Activated B cell treated with CpG ODN at 0.5 μM for 24 hours (primary cell): ENCODE measurements around the gene SPATA6. TPM values are rescaled to one million over a fixed set of nuclear protein-coding genes. Genes with fewer than 3 reads are reported as not detected.
"Not testable (repeated sequence)": the region's sequence is repeated elsewhere in the genome, so short reads cannot be mapped to it uniquely, and the experiment has no call there.

Experiments used
- ATAC-seq: fragments of 200-7000 bp; cut with Tn5 transposase; one replicate; pipeline ENCODE4 v1.10.0; 2021; ENCODE audit warnings: low read depth, mild to moderate bottlenecking, moderate library complexity
- CTCF ChIA-PET: fragments of 350-600 bp; sonication (Branson Sonifier 250); formaldehyde crosslinking; loops from one replicate; lab custom pipeline; 2021; ENCODE audit warnings: antibody characterized with exemption; lab: Charles Lee
- POLR2A ChIA-PET: fragments of 350-600 bp; sonication (Branson Sonifier 250); formaldehyde crosslinking; loops from one replicate; lab custom pipeline; 2021; ENCODE audit warnings: antibody characterized with exemption; lab: Charles Lee
- DNase-seq: peaks from one replicate; pipeline ENCODE4 v3.0.0; 2022
- H3K27ac Mint-ChIP-seq: one replicate; pipeline ENCODE4 v1.8.0; 2020; ENCODE audit warnings: mixed read lengths
- H3K27me3 Mint-ChIP-seq: one replicate; pipeline ENCODE4 v1.8.0; 2021; ENCODE audit warnings: mixed read lengths
- H3K36me3 Mint-ChIP-seq: one replicate; pipeline ENCODE4 v1.8.0; 2021; ENCODE audit warnings: low read depth, mixed read lengths
- H3K4me1 Mint-ChIP-seq: one replicate; pipeline ENCODE4 v1.8.0; 2021; ENCODE audit warnings: mixed read lengths
- H3K4me3 Mint-ChIP-seq: one replicate; pipeline ENCODE4 v1.8.0; 2020; ENCODE audit warnings: mild to moderate bottlenecking, mixed read lengths
- H3K9me3 Mint-ChIP-seq: one replicate; pipeline ENCODE4 v1.8.0; 2020; ENCODE audit warnings: mixed read lengths
- intact Hi-C: fragments of 100-400 bp; cut with micrococcal nuclease; formaldehyde crosslinking; loops from one replicate; pipeline ENCODE4 v1.15.1; 2024
- total RNA-seq: library from RNA; stranded (reverse); gene quantifications from 2 replicates; pipeline ENCODE4 v1.2.3, GENCODE V29; 2022
- TF ChIP-seq, protein P1 (sequence below): fragments of 200-600 bp; IDR thresholded peaks from one replicate; pipeline ENCODE4 v1.8.0; 2022; ENCODE audit warnings: antibody characterized with exemption, mild to moderate bottlenecking

Gene SPATA6
- total RNA-seq, 1 donor from 2014 or later = 4.2 TPM

DNA sequence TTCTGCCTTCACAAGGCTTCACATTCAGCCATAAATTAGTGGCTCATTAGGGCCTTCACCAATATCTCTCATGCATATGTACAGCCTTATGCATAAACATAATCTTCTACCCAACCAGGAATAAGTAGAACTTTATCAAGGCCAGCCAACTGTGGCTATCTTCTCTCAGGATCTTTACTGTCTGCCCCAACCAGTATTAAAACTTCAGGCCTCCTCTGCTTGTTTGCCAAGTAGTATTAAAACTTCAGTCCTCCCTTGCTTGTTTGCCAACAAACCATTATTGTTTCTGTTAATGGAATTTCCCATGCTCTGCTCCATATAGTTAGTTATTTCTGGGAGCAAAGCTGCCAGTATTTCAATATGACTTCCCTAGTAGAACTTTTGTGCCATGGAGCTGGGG, 169.4 kb downstream of the SPATA6 start:
- no peak for DNase-seq
- no peaks in the 10 kb centered on the region for H3K4me1 Mint-ChIP-seq
- ATAC-seq = no peak
- ChIA-PET POLR2A (no interaction called here), CTCF (no interaction called here)
- TF ChIP-seq, protein P1, sequence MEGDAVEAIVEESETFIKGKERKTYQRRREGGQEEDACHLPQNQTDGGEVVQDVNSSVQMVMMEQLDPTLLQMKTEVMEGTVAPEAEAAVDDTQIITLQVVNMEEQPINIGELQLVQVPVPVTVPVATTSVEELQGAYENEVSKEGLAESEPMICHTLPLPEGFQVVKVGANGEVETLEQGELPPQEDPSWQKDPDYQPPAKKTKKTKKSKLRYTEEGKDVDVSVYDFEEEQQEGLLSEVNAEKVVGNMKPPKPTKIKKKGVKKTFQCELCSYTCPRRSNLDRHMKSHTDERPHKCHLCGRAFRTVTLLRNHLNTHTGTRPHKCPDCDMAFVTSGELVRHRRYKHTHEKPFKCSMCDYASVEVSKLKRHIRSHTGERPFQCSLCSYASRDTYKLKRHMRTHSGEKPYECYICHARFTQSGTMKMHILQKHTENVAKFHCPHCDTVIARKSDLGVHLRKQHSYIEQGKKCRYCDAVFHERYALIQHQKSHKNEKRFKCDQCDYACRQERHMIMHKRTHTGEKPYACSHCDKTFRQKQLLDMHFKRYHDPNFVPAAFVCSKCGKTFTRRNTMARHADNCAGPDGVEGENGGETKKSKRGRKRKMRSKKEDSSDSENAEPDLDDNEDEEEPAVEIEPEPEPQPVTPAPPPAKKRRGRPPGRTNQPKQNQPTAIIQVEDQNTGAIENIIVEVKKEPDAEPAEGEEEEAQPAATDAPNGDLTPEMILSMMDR = no peak
- intact Hi-C loops = no loop called here
- no peak overlapping the region for H3K4me3 Mint-ChIP-seq
- no peak overlapping the region for H3K27ac Mint-ChIP-seq
- H3K9me3 Mint-ChIP-seq = peaks cover 6% of the 10 kb centered on the region
- H3K36me3 Mint-ChIP-seq = no peaks in the 10 kb centered on the region
- H3K27me3 Mint-ChIP-seq = no peaks in the 10 kb centered on the region

- DNase-seq = no peak
- no peaks in the 10 kb centered on the region for H3K4me1 Mint-ChIP-seq
- no peaks in the 10 kb centered on the region for H3K9me3 Mint-ChIP-seq
- intact Hi-C loops = no loop called here
- TF ChIP-seq, protein P1 = no peak
- ChIA-PET CTCF (no interaction called here), POLR2A (no interaction called here)
- no peaks in the 10 kb centered on the region for H3K27me3 Mint-ChIP-seq
- no peak overlapping the region for H3K4me3 Mint-ChIP-seq
- ATAC-seq = no peak
- no peaks in the 10 kb centered on the region for H3K36me3 Mint-ChIP-seq
- no peak overlapping the region for H3K27ac Mint-ChIP-seq
These were observed 177.3 kb downstream of the SPATA6 start for GRCh38 chr1:48294656-48295055.

GRCh38 chr1:48294094-48294493, 177.9 kb downstream of the SPATA6 start:
- H3K36me3 Mint-ChIP-seq, ATAC-seq, H3K27me3 Mint-ChIP-seq, POLR2A ChIA-PET, CTCF ChIA-PET, H3K4me3 Mint-ChIP-seq, H3K4me1 Mint-ChIP-seq, DNase-seq, H3K9me3 Mint-ChIP-seq, intact Hi-C loops, H3K27ac Mint-ChIP-seq: not testable (repeated sequence)

DNA sequence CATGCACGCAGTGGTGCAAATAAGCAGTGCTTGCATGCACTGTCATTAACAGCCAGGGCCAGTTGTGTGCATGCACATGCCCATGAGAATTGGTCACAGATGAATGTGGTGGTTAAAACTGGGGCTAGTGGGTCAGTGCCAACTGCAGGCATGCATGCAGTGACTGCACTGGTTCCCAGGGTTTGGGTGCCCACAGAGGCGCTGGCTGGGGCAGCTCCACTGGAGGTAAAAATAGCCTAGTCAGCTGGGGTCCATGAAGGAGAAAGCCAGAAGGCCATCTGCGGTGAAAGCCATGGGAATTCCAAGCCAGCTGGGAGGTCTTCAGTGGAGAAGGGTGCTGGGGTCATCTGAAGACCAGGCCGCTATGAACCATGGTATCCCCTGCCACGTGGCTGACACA, 179.3 kb downstream of the SPATA6 start:
- H3K4me1 Mint-ChIP-seq = no peaks in the 10 kb centered on the region
- TF ChIP-seq, protein P1 = no peak
- no peaks in the 10 kb centered on the region for H3K9me3 Mint-ChIP-seq
- H3K27me3 Mint-ChIP-seq = no peaks in the 10 kb centered on the region
- ATAC-seq = no peak
- intact Hi-C loops = no loop called here
- CTCF ChIA-PET = no interaction called here
- no peak for DNase-seq
- H3K27ac Mint-ChIP-seq = no peak overlapping the region
- POLR2A ChIA-PET = no interaction called here
- H3K36me3 Mint-ChIP-seq = no peaks in the 10 kb centered on the region
- H3K4me3 Mint-ChIP-seq = no peak overlapping the region

DNA sequence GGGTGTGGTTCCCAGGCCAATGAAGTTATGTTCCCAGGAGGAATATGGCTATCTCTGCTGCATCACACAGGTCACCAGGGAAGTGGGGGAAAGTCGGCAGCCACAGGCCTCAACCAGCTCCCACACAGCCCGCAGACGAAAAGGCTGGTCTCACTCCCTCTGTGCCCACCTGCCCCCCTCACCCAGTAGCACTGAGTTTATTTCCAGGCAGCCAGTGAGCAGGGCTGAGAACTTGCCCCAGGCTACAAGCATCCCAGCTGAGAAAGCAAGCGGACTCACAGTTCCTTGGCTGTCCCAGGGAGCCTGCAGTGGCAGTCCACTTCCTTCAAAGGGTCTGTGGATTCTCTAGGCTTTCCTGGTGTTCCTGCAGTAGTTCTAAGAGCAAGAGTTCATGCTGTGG, 180.6 kb downstream of the SPATA6 start:
- H3K27me3 Mint-ChIP-seq = no peaks in the 10 kb centered on the region
- H3K9me3 Mint-ChIP-seq = no peaks in the 10 kb centered on the region
- no peaks in the 10 kb centered on the region for H3K4me1 Mint-ChIP-seq
- intact Hi-C loops = no loop called here
- TF ChIP-seq, protein P1 = no peak
- H3K4me3 Mint-ChIP-seq = no peak overlapping the region
- CTCF ChIA-PET = no interaction called here
- no peak for ATAC-seq
- H3K27ac Mint-ChIP-seq = no peak overlapping the region
- H3K36me3 Mint-ChIP-seq = no peaks in the 10 kb centered on the region
- POLR2A ChIA-PET = no interaction called here
- no peak for DNase-seq

DNA sequence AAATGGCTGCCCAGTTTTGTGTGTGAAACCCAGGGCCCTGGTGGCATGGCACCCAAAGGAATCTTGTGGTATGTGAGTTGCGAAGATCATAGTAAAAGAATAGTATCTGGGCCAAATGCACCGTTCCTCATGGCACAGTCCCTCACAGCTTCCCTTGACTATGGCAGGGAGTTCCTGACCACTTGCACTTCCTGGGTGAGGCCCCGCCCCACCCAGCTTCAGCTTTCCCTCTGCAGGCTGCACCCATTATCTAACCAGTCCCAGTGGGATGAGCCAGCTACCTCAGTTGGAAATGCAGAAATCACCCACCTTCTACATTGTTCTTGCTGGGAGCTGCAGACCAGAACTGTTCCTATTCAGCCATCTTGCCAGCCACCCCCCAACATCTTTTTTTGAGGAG, 186.5 kb downstream of the SPATA6 start:
- peaks cover 3% of the 10 kb centered on the region for H3K9me3 Mint-ChIP-seq
- ATAC-seq (no peak), DNase-seq (no peak)
- ChIA-PET POLR2A (no interaction called here), CTCF (no interaction called here)
- no peak overlapping the region for H3K27ac Mint-ChIP-seq
- H3K27me3 Mint-ChIP-seq = peaks cover under 1% of the 10 kb centered on the region
- intact Hi-C loops = no loop called here
- H3K4me3 Mint-ChIP-seq = no peak overlapping the region
- no peaks in the 10 kb centered on the region for H3K4me1 Mint-ChIP-seq
- TF ChIP-seq, protein P1 = no peak
- H3K36me3 Mint-ChIP-seq = no peaks in the 10 kb centered on the region

GRCh38 chr1:48284696-48285420, 187.1 kb downstream of the SPATA6 start:
- H3K9me3 Mint-ChIP-seq, H3K27ac Mint-ChIP-seq, CTCF ChIA-PET, H3K4me3 Mint-ChIP-seq, DNase-seq, ATAC-seq, POLR2A ChIA-PET, H3K36me3 Mint-ChIP-seq, H3K27me3 Mint-ChIP-seq, H3K4me1 Mint-ChIP-seq, intact Hi-C loops: not testable (repeated sequence)

- H3K27ac Mint-ChIP-seq, DNase-seq, H3K4me1 Mint-ChIP-seq, H3K27me3 Mint-ChIP-seq, ATAC-seq, CTCF ChIA-PET, H3K36me3 Mint-ChIP-seq, intact Hi-C loops, POLR2A ChIA-PET, H3K4me3 Mint-ChIP-seq, H3K9me3 Mint-ChIP-seq: not testable (repeated sequence)
These were observed 189.7 kb downstream of the SPATA6 start for GRCh38 chr1:48282329-48282728.
